Liver (tissue), 9 donors: ENCODE measurements around the gene ZC3H15. TPM values are rescaled to one million over a fixed set of nuclear protein-coding genes. Genes with fewer than 3 reads are reported as not detected.

Source experiments
- DNase-seq: peaks from one replicate; pipeline ENCODE4 v3.0.0-alpha.2; 2017; ENCODE audit warnings: low spot score
- H3K27ac ChIP-seq, 2 donors: one replicate each; pipeline ENCODE4 v1.7.0; 2013; ENCODE audit warnings: inconsistent platforms in 2 of 2, low read length in 2 of 2, control low read depth in 1 of 2, low read depth in 1 of 2, mild to moderate bottlenecking in 1 of 2
- H3K27me3 ChIP-seq, 4 donors: one replicate each; pipeline versions ENCODE4 v1.6.1 to v1.7.0; 2013; ENCODE audit warnings: low read length in 3 of 4, inconsistent platforms in 1 of 4, mild to moderate bottlenecking in 1 of 4, moderate library complexity in 1 of 4; ENCODE audit not compliant: control insufficient read depth in 4 of 4, insufficient read depth in 4 of 4
- H3K36me3 ChIP-seq, 4 donors: one replicate each; pipeline versions ENCODE4 v1.6.1 to v1.7.0; 2013; ENCODE audit warnings: low read length in 3 of 4, mild to moderate bottlenecking in 3 of 4, low read depth in 1 of 4, moderate library complexity in 1 of 4; ENCODE audit not compliant: control insufficient read depth in 4 of 4, insufficient read depth in 3 of 4
- H3K4me1 ChIP-seq, 4 donors: one replicate each; pipeline versions ENCODE4 v1.6.1 to v1.7.0; 2013; ENCODE audit warnings: low read length in 3 of 4, mild to moderate bottlenecking in 3 of 4, moderate library complexity in 1 of 4; ENCODE audit not compliant: control insufficient read depth in 4 of 4, insufficient read depth in 4 of 4
- H3K4me3 ChIP-seq, 3 donors: one replicate each; pipeline versions ENCODE4 v1.6.1 to v1.7.0; 2013; ENCODE audit warnings: low read length in 3 of 3, control low read depth in 1 of 3, low read depth in 1 of 3, mild to moderate bottlenecking in 1 of 3
- H3K9ac ChIP-seq, 2 donors: one replicate each; pipeline ENCODE4 v1.7.0; 2013; ENCODE audit warnings: low read length in 2 of 2, mild to moderate bottlenecking in 2 of 2, moderate library complexity in 2 of 2, control low read depth in 1 of 2, low read depth in 1 of 2
- H3K9me3 ChIP-seq, 4 donors: one replicate each; pipeline versions ENCODE4 v1.6.1 to v1.7.0; 2013; ENCODE audit warnings: low read length in 3 of 4; ENCODE audit not compliant: control insufficient read depth in 4 of 4
- EGR1 ChIP-seq, 2 donors: IDR thresholded peaks; 2 replicates each; pipeline ENCODE4 v1.6.1; 2016 to 2018; ENCODE audit warnings: antibody characterized with exemption in 2 of 2, low read depth in 2 of 2
- FOXA1 ChIP-seq: IDR thresholded peaks from 2 replicates; pipeline ENCODE4 v1.6.1; 2016; ENCODE audit warnings: antibody characterized with exemption
- GABPA ChIP-seq, 2 donors: IDR thresholded peaks in 1 of 2; conservative IDR thresholded peaks in 1 of 2; 2 replicates each; pipeline ENCODE4 v1.6.1; 2016; ENCODE audit warnings: antibody characterized with exemption in 2 of 2, mild to moderate bottlenecking in 1 of 2, moderate library complexity in 1 of 2
- HNF4A ChIP-seq, 2 donors: conservative IDR thresholded peaks; 2 replicates each; pipeline ENCODE4 v1.6.1; 2016; ENCODE audit warnings: antibody characterized with exemption in 2 of 2, mild to moderate bottlenecking in 2 of 2
- HNF4G ChIP-seq: IDR thresholded peaks from 2 replicates; pipeline ENCODE4 v1.6.1; 2016; ENCODE audit warnings: antibody characterized with exemption
- JUND ChIP-seq, 2 donors: IDR thresholded peaks; 2 replicates each; pipeline ENCODE4 v1.6.1; 2016; ENCODE audit warnings: antibody characterized with exemption in 2 of 2
- NR2F2 ChIP-seq: IDR thresholded peaks from 2 replicates; pipeline ENCODE4 v1.6.1; 2016; ENCODE audit warnings: antibody characterized with exemption
- RAD21 ChIP-seq, 2 donors: IDR thresholded peaks; 2 replicates each; pipeline ENCODE4 v1.6.1; 2016; ENCODE audit warnings: antibody characterized with exemption in 2 of 2, mild to moderate bottlenecking in 2 of 2
- SP1 ChIP-seq: IDR thresholded peaks from 2 replicates; pipeline ENCODE4 v1.6.1; 2018; ENCODE audit warnings: antibody characterized with exemption, mild to moderate bottlenecking
- TAF1 ChIP-seq: conservative IDR thresholded peaks from 2 replicates; pipeline ENCODE4 v1.6.1; 2016; ENCODE audit warnings: antibody characterized with exemption, mild to moderate bottlenecking
- YY1 ChIP-seq: IDR thresholded peaks from 2 replicates; pipeline ENCODE4 v1.6.1; 2016; ENCODE audit warnings: antibody characterized with exemption, mild to moderate bottlenecking
- WGBS: extraction: QIAGEN DNeasy Blood & Tissue Kit; methylation state at CpG from one replicate; pipeline ENCODE4 v1.1.7; 2013; 5-methylcytosine and 5-hydroxymethylcytosine counted together
- polyA plus RNA-seq, 2 donors: library from polyadenylated mRNA; stranded (reverse) in 1 of 2; unstranded in 1 of 2; fragments of 200-250 nt in 1 of 2; fragments of >200 nt in 1 of 2; fragmentation: Nextera tagmentation in 1 of 2; extraction: Ambion mirVana in 1 of 2; gene quantifications; one replicate each; pipeline versions ENCODE4 v1.2.1 to v1.2.3, GENCODE V29; 2013 to 2015
- total RNA-seq, 2 donors: library from RNA; depleted of rRNA; stranded (reverse); fragments of >200 nt; gene quantifications; one replicate each; pipeline ENCODE4 v1.2.3, GENCODE V29; 2014
- TF ChIP-seq, protein P1 (sequence below): IDR thresholded peaks from 2 replicates; pipeline ENCODE4 v1.6.1; 2016; ENCODE audit warnings: antibody characterized with exemption
- TF ChIP-seq, protein P2 (sequence below): IDR thresholded peaks from 2 replicates; pipeline ENCODE4 v1.6.1; 2016; ENCODE audit warnings: antibody characterized with exemption, mild to moderate bottlenecking
- TF ChIP-seq, protein P3 (sequence below): fragments of 150-350 bp; IDR thresholded peaks from 2 replicates; pipeline ENCODE4 v1.5.1; 2017; ENCODE audit warnings: improper control_type of control experiment, low read depth, low read length; ENCODE audit not compliant: missing input control
- donor health status: healthy.
- donor health status: healthy.
- donor health status: healthy.
- donor health status: healthy.
- donor health status: healthy.

The ZC3H15 gene
- total and polyA plus RNA-seq, 4 donors = 29.6 to 63.5 (median 33.7) TPM

DNA sequence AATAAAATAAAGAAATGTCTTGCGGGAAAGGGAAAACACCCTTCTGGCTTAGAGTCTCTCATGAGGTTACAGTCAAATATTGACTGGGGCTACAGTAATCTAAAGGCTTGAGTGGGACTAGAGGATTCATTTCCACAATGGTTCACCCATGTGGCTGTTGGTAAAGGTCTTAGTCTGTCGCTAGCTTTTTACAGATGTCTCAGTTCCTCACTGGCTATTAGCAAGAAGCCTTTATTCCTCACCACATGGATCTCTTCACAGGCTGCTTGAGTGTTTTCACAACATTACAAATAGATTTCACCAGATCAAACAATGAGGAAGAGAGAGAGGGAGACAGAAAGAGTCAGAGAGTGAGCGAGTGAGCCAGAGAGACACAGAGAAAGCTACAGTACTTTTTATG lies 8.3 kb upstream of the ZC3H15 start (continued):
- no peak for TF ChIP-seq FOXA1
- TF ChIP-seq HNF4A (conservative IDR thresholded peaks at IDR 0.05) = no peak

DNA sequence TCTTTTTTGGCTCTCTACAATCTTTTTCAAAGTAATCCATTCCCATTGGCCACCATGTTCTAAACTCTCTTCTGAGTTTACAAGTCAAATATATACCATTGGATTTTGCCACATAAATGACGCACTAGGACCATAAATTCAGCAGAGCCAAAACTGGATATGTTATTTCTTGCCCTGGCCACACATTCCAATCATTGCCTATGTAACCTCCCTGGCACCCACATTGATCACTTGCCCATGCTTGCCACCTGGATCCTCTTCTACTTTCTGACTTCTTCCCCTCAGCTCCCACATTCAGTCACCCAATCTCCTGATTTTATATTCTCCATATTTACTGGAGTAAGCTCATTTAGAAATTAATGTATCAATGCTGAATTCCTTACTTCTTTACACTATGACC lies 5.1 kb upstream of the ZC3H15 start:
- 100% methylated on average over 1 of the region's 1 CpG for WGBS

DNA sequence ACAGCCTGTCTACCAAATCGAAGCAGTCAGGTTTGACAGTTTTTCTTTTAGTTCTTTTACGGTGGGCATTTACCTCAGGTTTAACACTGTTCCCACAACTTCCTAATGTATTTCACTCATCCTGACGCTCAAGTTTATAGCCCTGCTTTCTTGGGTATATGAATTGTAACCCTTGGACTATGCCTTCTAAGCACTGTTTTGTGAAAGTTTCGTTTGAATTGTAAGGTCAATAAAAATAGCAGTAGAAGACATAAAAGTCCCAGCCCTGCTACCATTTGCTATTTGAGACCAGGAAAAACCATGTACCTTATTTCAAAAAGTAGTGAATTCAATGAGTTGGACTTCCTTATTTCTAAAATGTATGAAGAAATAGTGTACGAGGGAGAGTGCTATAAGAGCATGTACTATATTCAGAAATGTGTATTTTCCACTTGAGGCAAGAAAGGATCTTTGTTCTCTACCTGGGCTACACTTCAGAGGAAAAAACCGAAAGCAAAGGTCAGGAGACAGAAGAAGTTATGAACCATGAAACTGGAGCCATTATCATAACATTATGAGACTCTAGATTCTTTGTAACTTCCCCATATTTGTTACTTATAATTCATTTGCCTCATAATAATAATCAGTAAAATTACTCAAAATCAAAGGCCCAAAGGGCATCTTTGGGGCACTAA lies 1.9 kb upstream of the ZC3H15 start:
- DNase-seq = no peak
- H3K9me3 ChIP-seq = no peaks in the 10 kb centered on the region
- H3K36me3 ChIP-seq = no peaks in the 10 kb centered on the region
- no peaks in the 10 kb centered on the region for H3K27me3 ChIP-seq
- TF ChIP-seq HNF4A (conservative IDR thresholded peaks at IDR 0.05) (peak in 1 of 2 donors; percentile 21), TAF1 (no peak)
- H3K9ac ChIP-seq = no peak overlapping the region
- WGBS = 53% methylated on average over 6 of the region's 6 CpGs
- H3K27ac ChIP-seq = no peak overlapping the region
- H3K4me3 ChIP-seq = no peak overlapping the region
- peaks cover 0 to 18% (median 10%) of the 10 kb centered on the region in 4 donors for H3K4me1 ChIP-seq

More for the DNA sequence above, 5.1 kb upstream of the ZC3H15 start:
- no peak overlapping the region for H3K4me3 ChIP-seq
- H3K27me3 ChIP-seq = no peaks in the 10 kb centered on the region
- no peaks in the 10 kb centered on the region for H3K4me1 ChIP-seq
- no peaks in the 10 kb centered on the region for H3K9me3 ChIP-seq
- no peak overlapping the region for H3K9ac ChIP-seq
- H3K36me3 ChIP-seq = no peaks in the 10 kb centered on the region
- H3K27ac ChIP-seq = no peak overlapping the region
- DNase-seq = no peak
- TF ChIP-seq YY1 = no peak
- TF ChIP-seq NR2F2 = no peak
- TF ChIP-seq, protein P1, sequence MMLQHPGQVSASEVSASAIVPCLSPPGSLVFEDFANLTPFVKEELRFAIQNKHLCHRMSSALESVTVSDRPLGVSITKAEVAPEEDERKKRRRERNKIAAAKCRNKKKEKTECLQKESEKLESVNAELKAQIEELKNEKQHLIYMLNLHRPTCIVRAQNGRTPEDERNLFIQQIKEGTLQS = no peak
- no peak for TF ChIP-seq EGR1 (IDR thresholded peaks at IDR 0.05; ENCODE audit: low read depth in 2 of 2)

DNA sequence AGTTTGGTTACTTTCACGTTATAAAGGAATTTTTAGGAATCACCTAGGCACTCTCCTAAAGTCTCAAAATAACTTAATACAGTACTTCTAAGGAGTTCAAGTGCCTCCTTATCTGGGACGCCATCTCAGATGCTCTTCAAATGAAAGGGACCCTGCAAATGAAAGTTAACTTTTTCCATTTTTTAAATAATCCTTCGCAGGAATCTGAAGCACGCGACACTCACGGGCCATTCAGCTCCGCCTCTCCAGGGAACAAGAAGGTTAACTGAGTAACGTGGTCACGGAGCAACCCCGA lies 537 bp upstream of the ZC3H15 start:
- TF ChIP-seq, protein P2, sequence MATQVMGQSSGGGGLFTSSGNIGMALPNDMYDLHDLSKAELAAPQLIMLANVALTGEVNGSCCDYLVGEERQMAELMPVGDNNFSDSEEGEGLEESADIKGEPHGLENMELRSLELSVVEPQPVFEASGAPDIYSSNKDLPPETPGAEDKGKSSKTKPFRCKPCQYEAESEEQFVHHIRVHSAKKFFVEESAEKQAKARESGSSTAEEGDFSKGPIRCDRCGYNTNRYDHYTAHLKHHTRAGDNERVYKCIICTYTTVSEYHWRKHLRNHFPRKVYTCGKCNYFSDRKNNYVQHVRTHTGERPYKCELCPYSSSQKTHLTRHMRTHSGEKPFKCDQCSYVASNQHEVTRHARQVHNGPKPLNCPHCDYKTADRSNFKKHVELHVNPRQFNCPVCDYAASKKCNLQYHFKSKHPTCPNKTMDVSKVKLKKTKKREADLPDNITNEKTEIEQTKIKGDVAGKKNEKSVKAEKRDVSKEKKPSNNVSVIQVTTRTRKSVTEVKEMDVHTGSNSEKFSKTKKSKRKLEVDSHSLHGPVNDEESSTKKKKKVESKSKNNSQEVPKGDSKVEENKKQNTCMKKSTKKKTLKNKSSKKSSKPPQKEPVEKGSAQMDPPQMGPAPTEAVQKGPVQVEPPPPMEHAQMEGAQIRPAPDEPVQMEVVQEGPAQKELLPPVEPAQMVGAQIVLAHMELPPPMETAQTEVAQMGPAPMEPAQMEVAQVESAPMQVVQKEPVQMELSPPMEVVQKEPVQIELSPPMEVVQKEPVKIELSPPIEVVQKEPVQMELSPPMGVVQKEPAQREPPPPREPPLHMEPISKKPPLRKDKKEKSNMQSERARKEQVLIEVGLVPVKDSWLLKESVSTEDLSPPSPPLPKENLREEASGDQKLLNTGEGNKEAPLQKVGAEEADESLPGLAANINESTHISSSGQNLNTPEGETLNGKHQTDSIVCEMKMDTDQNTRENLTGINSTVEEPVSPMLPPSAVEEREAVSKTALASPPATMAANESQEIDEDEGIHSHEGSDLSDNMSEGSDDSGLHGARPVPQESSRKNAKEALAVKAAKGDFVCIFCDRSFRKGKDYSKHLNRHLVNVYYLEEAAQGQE = no peak
- no peak for TF ChIP-seq JUND (IDR thresholded peaks at IDR 0.05)
- no peak for TF ChIP-seq TAF1
- TF ChIP-seq YY1 = no peak
- no peak for TF ChIP-seq SP1
- no peak for TF ChIP-seq RAD21 (IDR thresholded peaks at IDR 0.05)
- TF ChIP-seq FOXA1 = no peak
- TF ChIP-seq, protein P3, sequence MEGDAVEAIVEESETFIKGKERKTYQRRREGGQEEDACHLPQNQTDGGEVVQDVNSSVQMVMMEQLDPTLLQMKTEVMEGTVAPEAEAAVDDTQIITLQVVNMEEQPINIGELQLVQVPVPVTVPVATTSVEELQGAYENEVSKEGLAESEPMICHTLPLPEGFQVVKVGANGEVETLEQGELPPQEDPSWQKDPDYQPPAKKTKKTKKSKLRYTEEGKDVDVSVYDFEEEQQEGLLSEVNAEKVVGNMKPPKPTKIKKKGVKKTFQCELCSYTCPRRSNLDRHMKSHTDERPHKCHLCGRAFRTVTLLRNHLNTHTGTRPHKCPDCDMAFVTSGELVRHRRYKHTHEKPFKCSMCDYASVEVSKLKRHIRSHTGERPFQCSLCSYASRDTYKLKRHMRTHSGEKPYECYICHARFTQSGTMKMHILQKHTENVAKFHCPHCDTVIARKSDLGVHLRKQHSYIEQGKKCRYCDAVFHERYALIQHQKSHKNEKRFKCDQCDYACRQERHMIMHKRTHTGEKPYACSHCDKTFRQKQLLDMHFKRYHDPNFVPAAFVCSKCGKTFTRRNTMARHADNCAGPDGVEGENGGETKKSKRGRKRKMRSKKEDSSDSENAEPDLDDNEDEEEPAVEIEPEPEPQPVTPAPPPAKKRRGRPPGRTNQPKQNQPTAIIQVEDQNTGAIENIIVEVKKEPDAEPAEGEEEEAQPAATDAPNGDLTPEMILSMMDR = no peak
- TF ChIP-seq GABPA (IDR thresholded peaks at IDR 0.05 in 1 of 2, conservative IDR thresholded peaks at IDR 0.05 in 1 of 2) = no peak
- TF ChIP-seq EGR1 (IDR thresholded peaks at IDR 0.05; ENCODE audit: low read depth in 2 of 2) = no peak
- TF ChIP-seq HNF4G = no peak
- peak overlapping the region; percentile 91 to 96 for H3K27ac ChIP-seq
- no peaks in the 10 kb centered on the region for H3K27me3 ChIP-seq
- H3K4me1 ChIP-seq = peaks cover 1 to 23% (median 14%) of the 10 kb centered on the region in 4 donors
- DNase-seq = no peak
- no peaks in the 10 kb centered on the region for H3K9me3 ChIP-seq
- peak overlapping the region; percentile 69 to 94 for H3K9ac ChIP-seq
- no peaks in the 10 kb centered on the region for H3K36me3 ChIP-seq
- WGBS = under 1% methylated on average over 10 of the region's 10 CpGs
- peak overlapping the region; percentile 70 to 95 (median 84) for H3K4me3 ChIP-seq
